H9 (cell line): Measurements from ENCODE around the gene TJAP1. TPM values are rescaled to one million over a fixed set of nuclear protein-coding genes. Genes with fewer than 3 reads are reported as not detected.
A peak's percentile ranks its signal among the peaks of the same experiment; 100 is the strongest.

Experiments
- DNase-seq: peaks from one replicate; pipeline ENCODE4 v3.0.0-alpha.2; 2017
- H2AFZ ChIP-seq: one replicate; pipeline ENCODE4 v1.6.1; 2013; ENCODE audit warnings: mild to moderate bottlenecking, low read length, control low read depth, moderate library complexity
- H2AK5ac ChIP-seq: 2 replicates; pipeline ENCODE4 v1.6.1; 2013; ENCODE audit warnings: low read length, control low read depth, mixed read lengths; ENCODE audit not compliant: insufficient read length
- H2BK120ac ChIP-seq: one replicate; pipeline ENCODE4 v1.6.1; 2013; ENCODE audit warnings: low read depth, mild to moderate bottlenecking, low read length, control low read depth, inconsistent platforms; ENCODE audit not compliant: poor library complexity, severe bottlenecking
- H2BK12ac ChIP-seq: 2 replicates; pipeline ENCODE4 v1.6.1; 2013; ENCODE audit warnings: low read length, control low read depth, mixed read lengths, low read depth; ENCODE audit not compliant: insufficient read length
- H2BK15ac ChIP-seq: 2 replicates; pipeline ENCODE4 v1.6.1; 2013; ENCODE audit warnings: low read depth, low read length, control low read depth
- H2BK20ac ChIP-seq: one replicate; pipeline ENCODE4 v1.6.1; 2013; ENCODE audit warnings: low read depth, mild to moderate bottlenecking, low read length, control low read depth, inconsistent platforms; ENCODE audit not compliant: poor library complexity, severe bottlenecking
- H2BK5ac ChIP-seq: 2 replicates; pipeline ENCODE4 v1.6.1; 2013; ENCODE audit warnings: low read length, control low read depth, mixed read lengths; ENCODE audit not compliant: insufficient read length
- H3K14ac ChIP-seq: 2 replicates; pipeline ENCODE4 v1.6.1; 2013; ENCODE audit warnings: low read length, control low read depth; ENCODE audit not compliant: insufficient read depth
- H3K18ac ChIP-seq: 2 replicates; pipeline ENCODE4 v1.6.1; 2013; ENCODE audit warnings: low read depth, mild to moderate bottlenecking, mixed read lengths, low read length, control low read depth; ENCODE audit not compliant: insufficient read length
- H3K23ac ChIP-seq: 2 replicates; pipeline ENCODE4 v1.6.1; 2013; ENCODE audit warnings: low read length, control low read depth, mixed read lengths, low read depth; ENCODE audit not compliant: insufficient read length
- H3K23me2 ChIP-seq: 2 replicates; pipeline ENCODE4 v1.6.1; 2013; ENCODE audit warnings: low read depth, mild to moderate bottlenecking, mixed read lengths, low read length, control low read depth; ENCODE audit not compliant: insufficient read length, poor library complexity, severe bottlenecking
- H3K27ac ChIP-seq: 2 replicates; pipeline ENCODE4 v1.5.1; 2013; ENCODE audit warnings: low read length, control low read depth, mixed read lengths, low read depth; ENCODE audit not compliant: insufficient read length
- H3K27me3 ChIP-seq: 2 replicates; pipeline ENCODE4 v1.6.1; 2013; ENCODE audit warnings: low read length, control low read depth, inconsistent platforms; ENCODE audit not compliant: insufficient read depth
- H3K4ac ChIP-seq: 2 replicates; pipeline ENCODE4 v1.6.1; 2013; ENCODE audit warnings: low read depth, mild to moderate bottlenecking, control low read depth, inconsistent platforms, low read length, moderate library complexity
- H3K4me1 ChIP-seq: 2 replicates; pipeline ENCODE4 v1.6.1; 2013; ENCODE audit warnings: low read length, control low read depth, inconsistent platforms; ENCODE audit not compliant: insufficient read depth
- H3K4me2 ChIP-seq: 2 replicates; pipeline ENCODE4 v1.6.1; 2013; ENCODE audit warnings: low read length, control low read depth, mixed read lengths; ENCODE audit not compliant: insufficient read length, insufficient read depth
- H3K56ac ChIP-seq: 2 replicates; pipeline ENCODE4 v1.6.1; 2013; ENCODE audit warnings: low read depth, mild to moderate bottlenecking, mixed read lengths, low read length, control low read depth; ENCODE audit not compliant: insufficient read length
- H3K79me1 ChIP-seq: 2 replicates; pipeline ENCODE4 v1.6.1; 2013; ENCODE audit warnings: low read depth, mild to moderate bottlenecking, moderate library complexity, low read length, control low read depth, inconsistent platforms; ENCODE audit not compliant: insufficient read depth, poor library complexity, severe bottlenecking
- H3K79me2 ChIP-seq: 2 replicates; pipeline ENCODE4 v1.6.1; 2013; ENCODE audit warnings: low read length, control low read depth, inconsistent platforms; ENCODE audit not compliant: insufficient read depth
- H3K9ac ChIP-seq: 2 replicates; pipeline ENCODE4 v1.6.1; 2013; ENCODE audit warnings: low read length, control low read depth, mixed read lengths; ENCODE audit not compliant: insufficient read length; ENCODE audit errors: extremely low read depth
- H3K9me3 ChIP-seq: one replicate; pipeline ENCODE4 v1.6.1; 2013; ENCODE audit warnings: low read depth, low read length, inconsistent platforms; ENCODE audit not compliant: control insufficient read depth
- H3T11ph ChIP-seq: one replicate; pipeline ENCODE4 v1.6.1; 2013; ENCODE audit warnings: mild to moderate bottlenecking, low read length, control low read depth, inconsistent platforms
- H4K20me1 ChIP-seq: one replicate; pipeline ENCODE4 v1.6.1; 2013; ENCODE audit not compliant: control insufficient read depth, insufficient read length, insufficient read depth
- H4K5ac ChIP-seq: 2 replicates; pipeline ENCODE4 v1.6.1; 2013; ENCODE audit warnings: low read depth, mild to moderate bottlenecking, mixed read lengths, low read length, control low read depth; ENCODE audit not compliant: insufficient read length
- H4K8ac ChIP-seq: replicated peaks from 2 replicates; pipeline ENCODE4 v1.6.1; 2013; ENCODE audit warnings: low read length, control low read depth, mixed read lengths, low read depth; ENCODE audit not compliant: insufficient read length
- H4K91ac ChIP-seq: 2 replicates; pipeline ENCODE4 v1.6.1; 2013; ENCODE audit warnings: low read depth, mild to moderate bottlenecking, moderate library complexity, mixed read lengths, low read length, control low read depth; ENCODE audit not compliant: insufficient read length
- H3K27ac Mint-ChIP-seq, 3 experiments: 2 replicates in 2 of 3; 3 replicates in 1 of 3; pipeline ENCODE4 v1.8.0; 2020 to 2021; ENCODE audit warnings: mixed read lengths in 3 of 3, mild to moderate bottlenecking in 1 of 3, moderate library complexity in 1 of 3
- H3K27me3 Mint-ChIP-seq: 2 replicates; pipeline ENCODE4 v1.8.0; 2021; ENCODE audit warnings: low read depth, mild to moderate bottlenecking, moderate library complexity, mixed read lengths
- H3K36me3 Mint-ChIP-seq, 3 experiments: 2 replicates in 2 of 3; 3 replicates in 1 of 3; pipeline ENCODE4 v1.8.0; 2020 to 2021; ENCODE audit warnings: low read depth in 3 of 3, mixed read lengths in 3 of 3; ENCODE audit not compliant: insufficient read depth in 1 of 3
- H3K4me1 Mint-ChIP-seq, 2 experiments: 2 replicates each; pipeline ENCODE4 v1.8.0; 2020; ENCODE audit warnings: mixed read lengths in 2 of 2
- H3K4me3 Mint-ChIP-seq, 2 experiments: 2 replicates in 1 of 2; 3 replicates in 1 of 2; pipeline ENCODE4 v1.8.0; 2020 to 2021; ENCODE audit warnings: mild to moderate bottlenecking in 2 of 2, mixed read lengths in 2 of 2, moderate library complexity in 1 of 2
- H3K9me3 Mint-ChIP-seq, 2 experiments: 2 replicates in 1 of 2; 3 replicates in 1 of 2; pipeline ENCODE4 v1.8.0; 2020; ENCODE audit warnings: mild to moderate bottlenecking in 2 of 2, mixed read lengths in 2 of 2, moderate library complexity in 1 of 2
- CTCF ChIP-seq: fragments of 200-600 bp; sonication (generic); conservative IDR thresholded peaks from 3 replicates; pipeline ENCODE4 v1.8.0; 2021; ENCODE audit warnings: antibody characterized with exemption, mild to moderate bottlenecking
- WGBS: extraction: QIAGEN DNeasy Blood & Tissue Kit; methylation state at CpG from one replicate; pipeline ENCODE4 v1.1.7; 2013; ENCODE audit warnings: missing lambda C conversion rate, low lambda C conversion rate, mixed read lengths; ENCODE audit not compliant: insufficient read length; ENCODE audit errors: extremely low coverage; 5-methylcytosine and 5-hydroxymethylcytosine counted together
- total RNA-seq: library from RNA; stranded (reverse); gene quantifications from 2 replicates; pipeline ENCODE4 v1.2.1, GENCODE V29; 2021

Gene TJAP1
- total RNA-seq, 1 experiment from 2014 or later: 45.1 TPM

DNA sequence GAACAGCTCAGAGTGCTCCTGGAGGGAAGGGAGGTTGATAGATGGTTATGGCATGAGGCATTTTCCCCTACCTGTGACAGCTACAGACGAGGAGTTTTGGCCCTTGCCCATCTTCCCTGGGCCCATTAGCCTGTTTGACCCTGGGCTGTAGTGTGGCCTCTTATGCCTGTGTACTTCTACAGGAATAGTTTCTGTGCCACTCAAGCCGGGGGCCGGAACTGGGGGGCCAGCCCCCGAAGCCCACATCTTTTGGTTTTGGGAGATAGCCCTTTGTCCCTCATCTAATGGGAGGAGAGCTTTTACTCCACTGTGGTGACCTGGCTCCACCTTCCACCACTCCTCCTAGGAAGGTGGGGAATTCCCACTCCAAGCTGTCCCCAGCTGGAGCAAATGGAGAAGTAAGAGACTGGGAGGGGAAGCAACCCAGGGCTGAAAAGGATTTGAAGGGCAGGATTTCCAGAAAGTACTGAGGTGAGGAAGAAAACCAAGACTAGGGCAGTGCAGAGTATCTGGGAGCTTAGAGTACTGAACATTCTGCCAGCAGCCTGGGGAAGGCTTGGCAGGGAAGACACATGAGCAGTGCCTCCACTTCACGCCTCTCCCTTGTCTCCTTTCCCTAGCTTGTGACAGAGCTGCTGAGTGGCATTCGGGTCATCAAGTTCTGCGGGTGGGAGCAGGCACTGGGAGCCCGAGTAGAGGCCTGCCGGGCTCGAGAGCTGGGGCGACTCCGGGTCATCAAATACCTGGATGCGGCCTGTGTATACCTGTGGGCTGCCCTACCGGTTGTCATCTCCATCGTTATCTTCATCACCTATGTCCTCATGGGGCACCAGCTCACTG, 43.1 kb upstream of the TJAP1 start:
- no peak overlapping the region for H2BK120ac ChIP-seq
- no peaks in the 10 kb centered on the region for H3K23me2 ChIP-seq
- no peak overlapping the region for H3K27ac ChIP-seq
- H3K4ac ChIP-seq: no peak overlapping the region
- H2BK15ac ChIP-seq: no peak overlapping the region
- H4K5ac ChIP-seq: no peak overlapping the region
- no peaks in the 10 kb centered on the region for H3K4me1 Mint-ChIP-seq
- no peaks in the 10 kb centered on the region for H3K9me3 ChIP-seq
- H2AK5ac ChIP-seq: no peak overlapping the region
- H3K9ac ChIP-seq: no peak overlapping the region
- H3K36me3 Mint-ChIP-seq: peaks cover 0 to 18% (median 2%) of the 10 kb centered on the region in 3 experiments; a peak in 5 of 7 replicates
- no peak overlapping the region for H3K4me2 ChIP-seq
- no peaks in the 10 kb centered on the region for H3K9me3 Mint-ChIP-seq
- no peak for TF ChIP-seq CTCF
- no peak overlapping the region for H4K91ac ChIP-seq
- H3K56ac ChIP-seq: no peak overlapping the region
- H3K79me2 ChIP-seq: no peaks in the 10 kb centered on the region
- H3K79me1 ChIP-seq: no peaks in the 10 kb centered on the region
- no peaks in the 10 kb centered on the region for H3K27me3 ChIP-seq
- no peak overlapping the region for H2BK20ac ChIP-seq
- no peak overlapping the region for H2BK12ac ChIP-seq
- H4K8ac ChIP-seq: no peak overlapping the region
- H3K27me3 Mint-ChIP-seq: no peaks in the 10 kb centered on the region
- no peak overlapping the region for H2BK5ac ChIP-seq
- no CpG with 5 or more reads among the region's 15 CpGs for WGBS
- H4K20me1 ChIP-seq: no peaks in the 10 kb centered on the region
- no peak overlapping the region for H3K23ac ChIP-seq
- no peak overlapping the region for H3K14ac ChIP-seq
- no peak overlapping the region for H2AFZ ChIP-seq
- no peak overlapping the region for H3K4me3 Mint-ChIP-seq
- no peak overlapping the region for H3K18ac ChIP-seq
- no peaks in the 10 kb centered on the region for H3K4me1 ChIP-seq
- DNase-seq: no peak
- peak overlapping the region in 2 of 3 experiments; percentile 65 to 66; a peak in 3 of 7 replicates for H3K27ac Mint-ChIP-seq
- no peak overlapping the region for H3T11ph ChIP-seq
